H1 (cell line): ENCODE data around the gene MYORG. TPM values are rescaled to one million over a fixed set of nuclear protein-coding genes. Genes with fewer than 3 reads are reported as not detected.
A peak's percentile ranks its signal among the peaks of the same experiment; 100 is the strongest.

Source experiments
- CTCF ChIA-PET: fragments of 300-600 bp; sonication (Branson Sonifier 250); formaldehyde crosslinking; loops from one replicate; lab custom pipeline; 2021; ENCODE audit not compliant: partially characterized antibody; lab: Charles Lee
- POLR2A ChIA-PET: fragments of 300-600 bp; sonication (Branson Sonifier 250); formaldehyde crosslinking; loops from one replicate; lab custom pipeline; 2021; ENCODE audit warnings: inconsistent platforms; ENCODE audit not compliant: partially characterized antibody; lab: Charles Lee
- DNase-seq, 2 experiments: peaks; one replicate each; pipeline versions ENCODE4 v3.0.0 to v3.0.0-alpha.2; 2010 to 2022; ENCODE audit warnings: low spot score in 2 of 2, low read depth in 1 of 2, mixed read lengths in 1 of 2
- FAIRE-seq: peaks from 2 replicates; lab custom pipeline; 2011; peaks lifted over from hg19 to GRCh38; lab: Jason Lieb, UNC
- H2AFZ ChIP-seq: 2 replicates; pipeline ENCODE4 v1.8.1; 2012; ENCODE audit warnings: low read length, inconsistent platforms
- H2AK5ac ChIP-seq: 2 replicates; pipeline ENCODE4 v1.6.1; 2013; ENCODE audit warnings: low read depth, low read length
- H2BK120ac ChIP-seq: replicated peaks from 2 replicates; pipeline ENCODE3; 2013; ENCODE audit warnings: low read depth, low read length, inconsistent platforms
- H2BK12ac ChIP-seq: 2 replicates; pipeline ENCODE4 v1.6.1; 2013; ENCODE audit warnings: low read depth, low read length
- H2BK15ac ChIP-seq: 2 replicates; pipeline ENCODE4 v1.6.1; 2013; ENCODE audit warnings: low read length
- H2BK20ac ChIP-seq: 2 replicates; pipeline ENCODE4 v1.6.1; 2013; ENCODE audit warnings: low read length
- H2BK5ac ChIP-seq: 2 replicates; pipeline ENCODE4 v1.6.1; 2013; ENCODE audit warnings: low read depth, low read length
- H3K14ac ChIP-seq: 2 replicates; pipeline ENCODE4 v1.6.1; 2013; ENCODE audit warnings: inconsistent platforms; ENCODE audit not compliant: insufficient read length
- H3K18ac ChIP-seq: 2 replicates; pipeline ENCODE4 v1.6.1; 2013; ENCODE audit warnings: low read length; ENCODE audit errors: extremely low read depth
- H3K23ac ChIP-seq: 2 replicates; pipeline ENCODE4 v1.6.1; 2013; ENCODE audit warnings: inconsistent platforms; ENCODE audit not compliant: insufficient read length
- H3K23me2 ChIP-seq: 2 replicates; pipeline ENCODE4 v1.6.1; 2013; ENCODE audit warnings: low read depth, low read length
- H3K27ac ChIP-seq: 2 replicates; pipeline ENCODE4 v1.6.1; 2011; ENCODE audit warnings: low read depth, low read length, inconsistent platforms
- H3K27me3 ChIP-seq, 4 experiments: replicated peaks in 1 of 4; 1 replicate in 1 of 4; 2 replicates in 3 of 4; pipeline versions ENCODE4 v1.6.1 to v1.8.1; 2011 to 2013; ENCODE audit warnings: low read length in 3 of 4, mild to moderate bottlenecking in 3 of 4, inconsistent platforms in 2 of 4, mixed read lengths in 2 of 4, moderate library complexity in 1 of 4; ENCODE audit not compliant: control insufficient read depth in 3 of 4, insufficient read depth in 3 of 4; ENCODE audit errors: extremely low read depth in 1 of 4
- H3K36me3 ChIP-seq, 4 experiments: 2 replicates each; pipeline versions ENCODE4 v1.6.1 to v1.8.1; 2011 to 2013; ENCODE audit warnings: mild to moderate bottlenecking in 4 of 4, low read length in 3 of 4, moderate library complexity in 2 of 4, control low read depth in 1 of 4, inconsistent platforms in 1 of 4; ENCODE audit not compliant: insufficient read depth in 4 of 4, control insufficient read depth in 2 of 4
- H3K4ac ChIP-seq: replicated peaks from 2 replicates; pipeline ENCODE3; 2013; ENCODE audit warnings: low read length, low read depth, mixed read lengths, inconsistent platforms; ENCODE audit not compliant: insufficient read length
- H3K4me1 ChIP-seq, 4 experiments: replicated peaks in 1 of 4; 1 replicate in 1 of 4; 2 replicates in 3 of 4; pipeline versions ENCODE4 v1.6.1 to v1.8.1; 2011 to 2013; ENCODE audit warnings: low read length in 3 of 4, inconsistent platforms in 2 of 4, mixed read lengths in 1 of 4; ENCODE audit not compliant: insufficient read depth in 4 of 4, control insufficient read depth in 3 of 4
- H3K4me2 ChIP-seq, 2 experiments: 2 replicates each; pipeline versions ENCODE4 v1.6.1 to v1.8.1; 2011 to 2013; ENCODE audit warnings: low read depth in 2 of 2, low read length in 2 of 2, control low read depth in 1 of 2, inconsistent platforms in 1 of 2, mild to moderate bottlenecking in 1 of 2; ENCODE audit not compliant: insufficient read depth in 1 of 2
- H3K4me3 ChIP-seq, 4 experiments: fragments of 200-600, 300-600 bp in 1 of 4; sonication (generic), shearing (Covaris generic), sonication (Bioruptor Twin) in 1 of 4; 2 replicates each; pipeline versions ENCODE4 v1.5.1 to v1.8.1; 2011 to 2016; ENCODE audit warnings: low read length in 4 of 4, low read depth in 3 of 4, control low read depth in 2 of 4, inconsistent platforms in 2 of 4, mild to moderate bottlenecking in 2 of 4, mixed read lengths in 1 of 4, moderate library complexity in 1 of 4; ENCODE audit not compliant: insufficient read depth in 2 of 4; ENCODE audit errors: extremely low read depth in 1 of 4
- H3K56ac ChIP-seq: replicated peaks from 2 replicates; pipeline ENCODE3; 2013; ENCODE audit warnings: low read depth, mild to moderate bottlenecking, mixed read lengths, low read length, inconsistent platforms; ENCODE audit not compliant: insufficient read length
- H3K79me1 ChIP-seq: 2 replicates; pipeline ENCODE4 v1.6.1; 2013; ENCODE audit warnings: low read depth, low read length, control low read depth
- H3K79me2 ChIP-seq, 2 experiments: 2 replicates each; pipeline versions ENCODE4 v1.6.1 to v1.8.1; 2012 to 2013; ENCODE audit warnings: low read length in 2 of 2, mild to moderate bottlenecking in 2 of 2, inconsistent platforms in 1 of 2; ENCODE audit not compliant: insufficient read depth in 2 of 2, control insufficient read depth in 1 of 2
- H3K9ac ChIP-seq, 4 experiments: replicated peaks in 1 of 4; 1 replicate in 1 of 4; 2 replicates in 3 of 4; pipeline versions ENCODE4 v1.6.1 to v1.8.1; 2011 to 2013; ENCODE audit warnings: low read depth in 3 of 4, low read length in 3 of 4, control low read depth in 2 of 4, mild to moderate bottlenecking in 2 of 4, moderate library complexity in 2 of 4, inconsistent platforms in 1 of 4; ENCODE audit errors: extremely low read depth in 1 of 4
- H3K9me3 ChIP-seq, 2 experiments: 2 replicates each; pipeline versions ENCODE4 v1.6.1 to v1.8.1; 2012 to 2013; ENCODE audit warnings: mild to moderate bottlenecking in 2 of 2, moderate library complexity in 2 of 2, control low read depth in 1 of 2, inconsistent platforms in 1 of 2, low read depth in 1 of 2, low read length in 1 of 2, mixed read lengths in 1 of 2; ENCODE audit not compliant: insufficient read depth in 2 of 2
- H4K20me1 ChIP-seq, 2 experiments: replicated peaks in 1 of 2; 2 replicates each; pipeline versions ENCODE3 to v1.8.1; 2011 to 2013; ENCODE audit warnings: inconsistent platforms in 2 of 2, low read length in 2 of 2, mild to moderate bottlenecking in 1 of 2; ENCODE audit not compliant: insufficient read depth in 2 of 2, control insufficient read depth in 1 of 2
- H4K5ac ChIP-seq: 2 replicates; pipeline ENCODE4 v1.6.1; 2013; ENCODE audit warnings: low read length, low read depth, mixed read lengths, inconsistent platforms; ENCODE audit not compliant: insufficient read length
- H4K8ac ChIP-seq: 2 replicates; pipeline ENCODE4 v1.8.0; 2013; ENCODE audit warnings: mild to moderate bottlenecking, moderate library complexity, low read length, inconsistent platforms; ENCODE audit not compliant: insufficient read depth; ENCODE audit errors: extremely low read depth
- H4K91ac ChIP-seq: replicated peaks from 2 replicates; pipeline ENCODE3; 2013; ENCODE audit warnings: low read length, mixed read lengths, inconsistent platforms; ENCODE audit not compliant: insufficient read length
- SIRT6 ChIP-seq: IDR thresholded peaks from one replicate; pipeline ENCODE4 v1.7.1; 2012; ENCODE audit warnings: low read length, inconsistent platforms
- SP1 ChIP-seq: IDR thresholded peaks from 2 replicates; pipeline ENCODE4 v1.6.1; 2011; ENCODE audit warnings: low read depth, low read length
- TCF12 ChIP-seq: IDR thresholded peaks from 2 replicates; pipeline ENCODE4 v1.6.1; 2011; ENCODE audit warnings: low read depth, mild to moderate bottlenecking, low read length
- WGBS, 2 experiments: shearing (Covaris generic) in 1 of 2; methylation state at CpG; one replicate each; pipeline versions ENCODE4 v1.1.6 to v1.1.7; 2013 to 2015; ENCODE audit warnings: low lambda C conversion rate in 2 of 2, mixed read lengths in 2 of 2, inconsistent platforms in 1 of 2, low coverage in 1 of 2, missing lambda C conversion rate in 1 of 2; ENCODE audit not compliant: insufficient replicate concordance in 2 of 2, insufficient coverage in 1 of 2, insufficient read length in 1 of 2; ENCODE audit errors: extremely low coverage in 1 of 2, missing lambda C conversion rate in 1 of 2; 5-methylcytosine and 5-hydroxymethylcytosine counted together
- polyA plus RNA-seq, 7 experiments: library from polyadenylated mRNA; depleted of rRNA in 3 of 7; stranded (reverse) in 5 of 7; unstranded in 2 of 7; fragments of >200 nt in 5 of 7; fragments of 200-250 nt in 2 of 7; gene quantifications; 1 replicate in 5 of 7; 2 replicates in 1 of 7; 4 replicates in 1 of 7; pipeline versions ENCODE4 v1.2.1 to v1.2.3, GENCODE V29; 2011 to 2013; ENCODE audit warnings: missing spikeins in 2 of 7, mixed read lengths in 2 of 7
- total RNA-seq: library from RNA; stranded (reverse); fragmentation: NEBNext Ultra II Directional; extraction: Animal tissue kit (Norgen Biotek cat#: 25700); gene quantifications from 2 replicates; pipeline ENCODE4 v1.2.1, GENCODE V29; 2021

Gene MYORG
- total and polyA plus RNA-seq, 2 of the 8 experiments (the other 6 are each of a cell fraction or from before 2014, with no cell fraction given): 1.2 to 5.9 TPM

- no peak overlapping the region for H2AFZ ChIP-seq
- H3K23ac ChIP-seq: no peak overlapping the region
- no peak overlapping the region for H2BK5ac ChIP-seq
- peaks cover 0 to 10% (median 7%) of the 10 kb centered on the region in 4 experiments; a peak in 5 of 7 replicates for H3K27me3 ChIP-seq
- H3K36me3 ChIP-seq: peaks cover 0 to 9% (median 0%) of the 10 kb centered on the region in 4 experiments; a peak in 1 of 8 replicates
- ChIA-PET CTCF (interaction anchor here (0.8 to 19.4 kb wide), 8 partner anchors 11 to 345 kb away, joined by 3 to 350 read pairs (median 4); no protein-coding TSS in a partner anchor), POLR2A (interaction anchor here (0.6 to 3.4 kb wide), 2 partner anchors 11 to 1865 kb away, joined by 3 to 18 read pairs; no protein-coding TSS in a partner anchor)
- no peak overlapping the region for H3K18ac ChIP-seq
- no peaks in the 10 kb centered on the region; a peak in 1 of 4 replicates for H3K9me3 ChIP-seq
- no peak overlapping the region for H4K8ac ChIP-seq
- H3K14ac ChIP-seq: no peak overlapping the region
- H2BK12ac ChIP-seq: no peak overlapping the region; the same call in 1 of the 2 replicates
- FAIRE-seq (peak; percentile 81), DNase-seq (no peak)
- H4K5ac ChIP-seq: no peak overlapping the region
- H3K4me1 ChIP-seq: peaks cover 3 to 6% (median 4%) of the 10 kb centered on the region in 4 experiments
- H3K4ac ChIP-seq: no peak overlapping the region
- no peak overlapping the region for H4K91ac ChIP-seq
- H3K4me3 ChIP-seq: no peak overlapping the region
- no peak overlapping the region for H2AK5ac ChIP-seq
- no peak overlapping the region for H3K56ac ChIP-seq
- no peak overlapping the region for H2BK15ac ChIP-seq
- 64% methylated on average over 5 of the region's 5 CpGs; no CpG with 5 or more reads in 1 of the 2 experiments for WGBS, 2 experiments
- no peaks in the 10 kb centered on the region for H3K79me2 ChIP-seq
- no peak overlapping the region for H2BK20ac ChIP-seq
- H2BK120ac ChIP-seq: no peak overlapping the region
- no peaks in the 10 kb centered on the region; the same call in 1 of the 2 replicates for H3K79me1 ChIP-seq
- H3K27ac ChIP-seq: no peak overlapping the region
- H4K20me1 ChIP-seq: peaks cover 0 to 4% of the 10 kb centered on the region in 2 experiments
- H3K23me2 ChIP-seq: peaks cover 19% of the 10 kb centered on the region
- H3K9ac ChIP-seq: no peak overlapping the region
- peak overlapping the region; percentile 10 to 92; a peak in 3 of 4 replicates for H3K4me2 ChIP-seq
- TF ChIP-seq TCF12: no peak
- peak; percentile 43; the same call in 1 of the 2 replicates for TF ChIP-seq SP1
- no peak for TF ChIP-seq SIRT6
Observed at GRCh38 chr9:34374905-34375552, 1.7 kb downstream of the MYORG start.
